Fibroblast of pulmonary artery (primary cell): ENCODE data around the gene TMBIM6.
"Not testable (repeated sequence)": the region's sequence is repeated elsewhere in the genome, so short reads cannot be mapped to it uniquely, and the experiment has no call there.

Experiments
- DNase-seq: peaks from one replicate; pipeline ENCODE4 v3.0.0-alpha.2; 2010; ENCODE audit warnings: low read depth
- H3K4me3 ChIP-seq: replicated peaks from 2 replicates; pipeline ENCODE4 v1.5.1; 2011; ENCODE audit warnings: low read depth, mild to moderate bottlenecking, control low read depth, low read length, moderate library complexity
- TF ChIP-seq, protein P1 (sequence below): IDR thresholded peaks from 2 replicates; pipeline ENCODE4 v1.5.1; 2011; ENCODE audit warnings: mild to moderate bottlenecking, control low read depth, low read length, inconsistent platforms; ENCODE audit errors: missing control alignments

TMBIM6 gene

DNA sequence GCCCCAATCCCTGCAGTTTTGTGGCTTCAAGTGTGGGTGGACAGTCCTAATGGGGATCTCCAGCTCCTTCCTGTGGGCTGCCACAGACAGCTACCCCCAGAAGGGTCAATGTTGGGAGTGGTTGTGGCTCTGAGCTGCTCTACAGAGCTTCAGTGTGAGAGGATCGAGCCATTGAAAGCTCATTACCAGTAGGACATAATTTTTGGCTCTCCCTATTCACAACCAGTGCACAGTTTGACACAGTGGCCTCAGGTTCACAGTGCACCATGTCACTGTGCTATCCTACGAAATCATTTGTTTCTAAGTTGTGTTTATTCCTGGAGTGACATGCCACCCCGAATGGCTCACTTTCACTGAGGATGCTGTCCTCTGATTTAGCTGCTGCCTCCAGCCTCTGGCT lies 22.8 kb downstream of the TMBIM6 start:
- H3K4me3 ChIP-seq, result no peak overlapping the region
- TF ChIP-seq, protein P1, sequence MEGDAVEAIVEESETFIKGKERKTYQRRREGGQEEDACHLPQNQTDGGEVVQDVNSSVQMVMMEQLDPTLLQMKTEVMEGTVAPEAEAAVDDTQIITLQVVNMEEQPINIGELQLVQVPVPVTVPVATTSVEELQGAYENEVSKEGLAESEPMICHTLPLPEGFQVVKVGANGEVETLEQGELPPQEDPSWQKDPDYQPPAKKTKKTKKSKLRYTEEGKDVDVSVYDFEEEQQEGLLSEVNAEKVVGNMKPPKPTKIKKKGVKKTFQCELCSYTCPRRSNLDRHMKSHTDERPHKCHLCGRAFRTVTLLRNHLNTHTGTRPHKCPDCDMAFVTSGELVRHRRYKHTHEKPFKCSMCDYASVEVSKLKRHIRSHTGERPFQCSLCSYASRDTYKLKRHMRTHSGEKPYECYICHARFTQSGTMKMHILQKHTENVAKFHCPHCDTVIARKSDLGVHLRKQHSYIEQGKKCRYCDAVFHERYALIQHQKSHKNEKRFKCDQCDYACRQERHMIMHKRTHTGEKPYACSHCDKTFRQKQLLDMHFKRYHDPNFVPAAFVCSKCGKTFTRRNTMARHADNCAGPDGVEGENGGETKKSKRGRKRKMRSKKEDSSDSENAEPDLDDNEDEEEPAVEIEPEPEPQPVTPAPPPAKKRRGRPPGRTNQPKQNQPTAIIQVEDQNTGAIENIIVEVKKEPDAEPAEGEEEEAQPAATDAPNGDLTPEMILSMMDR, result no peak
- no peak for DNase-seq

DNA sequence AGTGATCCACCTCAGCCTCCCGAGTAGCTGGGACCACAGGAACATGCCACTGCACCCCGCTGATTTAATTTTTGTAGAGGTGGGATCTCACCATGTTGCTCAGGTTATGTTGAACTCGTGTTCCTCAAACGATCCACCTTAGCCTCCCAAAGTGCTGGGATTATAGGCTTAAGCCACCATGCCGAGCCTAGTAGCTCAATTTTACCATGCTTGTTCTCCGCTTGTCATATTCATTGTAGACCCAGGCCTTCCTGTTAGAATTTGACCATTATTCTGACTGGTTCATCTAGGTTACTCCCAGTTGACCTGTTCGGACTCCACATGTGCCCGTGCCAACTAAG lies 24.7 kb downstream of the TMBIM6 start:
- no peak for DNase-seq
- no peak overlapping the region for H3K4me3 ChIP-seq
- TF ChIP-seq, protein P1, result no peak

DNA sequence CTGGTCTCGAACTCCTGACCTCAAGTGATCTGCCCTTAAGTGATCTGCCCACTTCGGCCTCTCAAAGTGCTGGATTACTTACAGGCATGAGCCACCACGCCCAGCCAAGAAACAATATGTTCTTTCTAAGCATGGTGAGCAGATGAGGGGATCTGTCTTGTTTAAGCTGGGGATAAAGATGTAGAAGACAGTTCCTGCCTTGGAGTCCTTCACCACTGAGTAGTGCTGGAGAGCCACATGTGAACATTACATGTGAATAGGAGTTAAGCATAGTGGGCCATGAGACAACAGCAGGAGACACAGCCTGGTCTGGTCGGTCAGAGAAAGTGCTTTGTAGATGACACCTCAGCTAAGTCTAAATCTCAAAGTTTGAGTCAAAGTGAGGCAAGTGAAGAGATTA lies 26.0 kb downstream of the TMBIM6 start:
- TF ChIP-seq, protein P1, result no peak
- no peak for DNase-seq
- H3K4me3 ChIP-seq, result no peak overlapping the region

DNA sequence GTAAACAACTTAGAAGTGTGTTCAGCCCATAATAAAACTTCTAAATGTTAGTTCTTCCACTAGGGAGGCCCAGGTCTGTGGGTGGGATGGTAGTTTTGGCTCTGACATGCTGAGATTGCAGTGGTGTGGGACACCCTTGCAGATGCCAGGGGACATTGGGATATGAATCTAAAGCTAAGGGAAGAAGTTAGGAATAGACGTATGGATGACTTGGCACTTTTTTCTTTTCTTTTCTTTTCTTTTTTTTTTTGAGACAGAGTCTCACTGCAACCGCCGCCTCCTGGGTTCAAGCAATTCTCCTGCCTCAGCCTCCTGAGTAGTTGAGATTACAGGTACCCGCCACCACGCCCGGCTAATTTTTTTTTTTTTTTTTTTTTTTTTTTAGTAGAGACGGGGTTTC lies 31.7 kb downstream of the TMBIM6 start:
- DNase-seq, result not testable (repeated sequence)

DNA sequence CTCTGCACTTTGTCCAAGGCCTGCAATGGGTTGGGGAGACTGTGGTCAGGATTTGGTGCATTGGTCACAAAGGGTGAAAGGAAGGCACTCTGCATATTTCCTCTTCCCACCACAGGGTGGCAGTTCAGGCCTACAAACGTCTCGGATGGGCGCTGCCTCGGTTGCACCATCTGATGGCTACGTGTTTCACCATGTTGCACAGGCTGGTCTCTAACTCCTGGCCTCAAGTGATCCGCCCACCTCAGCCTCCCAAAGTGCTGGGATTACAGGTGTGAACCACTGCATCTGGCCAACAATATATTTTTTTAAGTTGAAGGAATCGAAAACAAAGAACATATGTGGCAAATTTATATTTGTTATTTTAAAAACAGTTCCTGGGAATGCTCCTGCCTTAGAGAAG lies 35.1 kb downstream of the TMBIM6 start:
- DNase-seq, result peak; percentile 88
- no peak overlapping the region for H3K4me3 ChIP-seq
- TF ChIP-seq, protein P1, result peak; percentile 81

More for the DNA sequence above, 31.7 kb downstream of the TMBIM6 start:
- H3K4me3 ChIP-seq, result not testable (repeated sequence)

DNA sequence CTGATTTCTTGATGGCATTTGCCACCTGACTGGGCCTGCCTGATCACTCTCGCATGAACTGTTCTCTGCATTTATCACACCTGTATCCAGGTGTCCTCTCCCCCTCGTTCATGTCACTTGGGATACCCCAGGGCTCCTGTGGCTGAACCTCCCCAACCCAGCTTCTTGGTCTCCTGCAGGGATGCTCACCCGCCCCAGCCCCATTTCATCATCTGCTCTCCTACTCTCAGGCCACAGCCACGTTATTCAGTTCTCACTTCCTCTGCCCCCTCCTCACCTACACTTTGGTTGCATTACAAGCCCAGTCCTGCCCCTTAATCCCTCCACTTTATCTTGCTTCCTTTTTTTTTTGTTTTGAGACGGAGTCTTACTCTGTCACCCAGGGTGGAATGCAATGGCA lies 35.5 kb downstream of the TMBIM6 start:
- no peak for DNase-seq
- TF ChIP-seq, protein P1, result no peak
- no peak overlapping the region for H3K4me3 ChIP-seq

DNA sequence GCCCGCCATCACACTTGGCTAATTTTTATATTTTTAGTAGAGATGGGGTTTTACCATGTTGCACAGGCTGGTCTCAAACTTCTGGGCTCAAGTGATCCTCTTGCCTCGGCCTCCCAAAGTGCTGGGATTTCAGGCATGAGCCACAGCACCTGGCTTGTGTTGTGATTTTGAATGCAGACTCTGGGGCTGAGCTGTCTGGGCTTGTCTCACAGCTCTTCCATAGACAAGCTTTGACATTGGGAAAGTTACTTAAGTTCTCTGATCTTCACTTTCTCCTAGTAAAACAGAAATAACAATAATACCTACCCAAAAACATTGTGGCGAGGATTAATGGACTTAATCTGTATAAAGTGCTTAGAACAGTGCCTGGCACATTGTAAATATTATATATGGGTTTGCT lies 36.0 kb downstream of the TMBIM6 start:
- TF ChIP-seq, protein P1, result no peak
- DNase-seq, result no peak
- H3K4me3 ChIP-seq, result no peak overlapping the region
